ENCODE measurements around the gene PLEKHA4. TPM values are rescaled to one million over a fixed set of nuclear protein-coding genes. Genes with fewer than 3 reads are reported as not detected.
A peak's percentile ranks its signal among the peaks of the same experiment; 100 is the strongest.

The PLEKHA4 gene
- total and polyA plus RNA-seq, 9 of the 15 experiments (the other 6 are each of a cell fraction or from before 2014, with no cell fraction given): 0.07 to 30.8 (median 11.4) TPM

DNA sequence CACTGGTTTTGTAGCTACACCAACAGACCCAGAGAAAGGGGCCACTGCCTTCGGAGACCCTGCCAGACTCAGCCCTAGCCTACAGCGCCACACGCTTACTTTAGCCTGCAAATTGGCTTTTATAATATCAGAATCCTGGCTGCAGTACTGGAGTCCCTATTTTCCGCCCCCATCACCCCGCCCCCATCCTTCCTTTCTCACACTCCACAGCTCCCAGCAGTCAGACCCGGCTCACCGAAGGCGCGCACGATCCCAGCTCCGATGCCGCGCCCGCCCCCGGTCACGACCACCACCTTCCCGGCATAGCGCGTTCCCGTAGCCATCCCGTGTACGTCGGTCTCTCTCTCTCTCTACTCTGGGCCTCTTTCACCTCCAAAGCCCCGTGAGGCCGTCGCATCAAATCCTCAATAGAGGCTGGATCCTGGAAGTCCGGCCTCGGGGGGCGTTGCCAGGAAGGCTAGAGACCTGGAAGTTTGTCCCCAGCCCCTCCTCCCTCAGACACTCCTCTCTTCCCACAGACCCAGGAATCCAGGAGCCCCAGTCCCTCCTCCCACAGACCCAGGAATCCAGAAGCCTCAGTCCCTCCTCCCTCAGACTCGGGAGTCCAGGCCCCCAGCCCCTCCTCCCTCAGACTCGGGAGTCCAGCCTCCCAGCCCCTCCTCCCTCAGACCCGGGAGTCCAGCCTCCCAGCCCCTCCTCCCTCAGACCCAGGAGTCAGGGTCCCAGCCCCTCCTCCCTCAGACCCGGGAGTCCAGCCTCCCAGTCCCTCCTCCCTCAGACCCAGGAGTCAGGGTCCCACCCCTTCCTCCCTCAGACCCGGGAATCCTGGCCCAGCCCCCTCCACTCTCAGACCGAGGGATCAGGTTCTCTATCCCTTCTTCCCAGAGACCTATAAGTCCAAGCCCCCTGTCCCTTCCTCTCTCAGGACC lies 32.1 kb downstream of the PLEKHA4 start, which contains the start of gene HSD17B14 (continued):
- TF ChIP-seq HMG20B (CRISPR knock-in tag; IDR thresholded peaks at IDR 0.05) (no peak), MAZ (CRISPR knock-in tag; conservative IDR thresholded peaks at IDR 0.05 in 1 of 2, IDR thresholded peaks at IDR 0.05 in 1 of 2) (no peak), ZFX (CRISPR knock-in tag; IDR thresholded peaks at IDR 0.05) (peak; percentile 33; the same call in 1 of the 2 replicates), SOX6 (IDR thresholded peaks at IDR 0.05) (no peak), FOXP1 (CRISPR knock-in tag; IDR thresholded peaks at IDR 0.05) (no peak), ARHGAP35 (IDR thresholded peaks at IDR 0.05; ENCODE audit: partially characterized antibody) (no peak), NR2C2 (CRISPR knock-in tag; IDR thresholded peaks at IDR 0.05) (no peak), NR2C2 (tag; IDR thresholded peaks at IDR 0.05) (peak; percentile 36; the same call in 1 of the 2 replicates), HDAC1 (IDR thresholded peaks at IDR 0.05) (0 out of 4 replicates have a peak, but pooled peaks of 1 of the 2 experiments have one; percentile 12), EP400 (IDR thresholded peaks at IDR 0.05) (peak; percentile 4; the same call in 1 of the 2 replicates), SNIP1 (IDR thresholded peaks at IDR 0.05; ENCODE audit: low read depth) (no peak), TEAD4 (IDR thresholded peaks at IDR 0.05; ENCODE audit: low read length) (no peak), TEAD4 (CRISPR knock-in tag; IDR thresholded peaks at IDR 0.05; ENCODE audit: borderline replicate concordance) (no peak), FOS (IDR thresholded peaks at IDR 0.05; ENCODE audit: extremely low read depth, insufficient read length) (no peak), ATF7 (IDR thresholded peaks at IDR 0.05) (0 out of 2 replicates have a peak, but pooled peaks have one; percentile 2), MTA3 (IDR thresholded peaks at IDR 0.05; ENCODE audit: borderline replicate concordance) (0 out of 2 replicates have a peak, but pooled peaks have one; percentile 14), NCOA1 (IDR thresholded peaks at IDR 0.05; ENCODE audit: low read depth) (0 out of 2 replicates have a peak, but pooled peaks have one; percentile 3), ZBTB17 (CRISPR knock-in tag; IDR thresholded peaks at IDR 0.05) (no peak)
- TF ChIP-seq, protein P1, sequence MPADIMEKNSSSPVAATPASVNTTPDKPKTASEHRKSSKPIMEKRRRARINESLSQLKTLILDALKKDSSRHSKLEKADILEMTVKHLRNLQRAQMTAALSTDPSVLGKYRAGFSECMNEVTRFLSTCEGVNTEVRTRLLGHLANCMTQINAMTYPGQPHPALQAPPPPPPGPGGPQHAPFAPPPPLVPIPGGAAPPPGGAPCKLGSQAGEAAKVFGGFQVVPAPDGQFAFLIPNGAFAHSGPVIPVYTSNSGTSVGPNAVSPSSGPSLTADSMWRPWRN (IDR thresholded peaks at IDR 0.05; ENCODE audit: low read depth): no peak
- TF ChIP-seq, protein P2, sequence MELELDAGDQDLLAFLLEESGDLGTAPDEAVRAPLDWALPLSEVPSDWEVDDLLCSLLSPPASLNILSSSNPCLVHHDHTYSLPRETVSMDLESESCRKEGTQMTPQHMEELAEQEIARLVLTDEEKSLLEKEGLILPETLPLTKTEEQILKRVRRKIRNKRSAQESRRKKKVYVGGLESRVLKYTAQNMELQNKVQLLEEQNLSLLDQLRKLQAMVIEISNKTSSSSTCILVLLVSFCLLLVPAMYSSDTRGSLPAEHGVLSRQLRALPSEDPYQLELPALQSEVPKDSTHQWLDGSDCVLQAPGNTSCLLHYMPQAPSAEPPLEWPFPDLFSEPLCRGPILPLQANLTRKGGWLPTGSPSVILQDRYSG (tag; conservative IDR thresholded peaks at IDR 0.05; ENCODE audit: low read depth): 0 out of 2 replicates have a peak, but pooled peaks have one; percentile 3
- TF ChIP-seq, protein P3, sequence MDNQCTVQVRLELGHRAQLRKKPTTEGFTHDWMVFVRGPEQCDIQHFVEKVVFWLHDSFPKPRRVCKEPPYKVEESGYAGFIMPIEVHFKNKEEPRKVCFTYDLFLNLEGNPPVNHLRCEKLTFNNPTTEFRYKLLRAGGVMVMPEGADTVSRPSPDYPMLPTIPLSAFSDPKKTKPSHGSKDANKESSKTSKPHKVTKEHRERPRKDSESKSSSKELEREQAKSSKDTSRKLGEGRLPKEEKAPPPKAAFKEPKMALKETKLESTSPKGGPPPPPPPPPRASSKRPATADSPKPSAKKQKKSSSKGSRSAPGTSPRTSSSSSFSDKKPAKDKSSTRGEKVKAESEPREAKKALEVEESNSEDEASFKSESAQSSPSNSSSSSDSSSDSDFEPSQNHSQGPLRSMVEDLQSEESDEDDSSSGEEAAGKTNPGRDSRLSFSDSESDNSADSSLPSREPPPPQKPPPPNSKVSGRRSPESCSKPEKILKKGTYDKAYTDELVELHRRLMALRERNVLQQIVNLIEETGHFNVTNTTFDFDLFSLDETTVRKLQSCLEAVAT (IDR thresholded peaks at IDR 0.05): peak in 1 of 2 experiments; percentile 93; a peak in 2 of 4 replicates
